ENCODE data around the gene LDLR.

- TF ChIP-seq CTCF (IDR thresholded peaks at IDR 0.05) (no peak), POLR2A (IDR thresholded peaks at IDR 0.05) (no peak)
Measured at GRCh38 chr19:11106477-11106876, 17.2 kb downstream of the LDLR start.

Measured in sigmoid colon (tissue), 3 donors.